ENCODE measurements around the gene TRPM8. TPM values are rescaled to one million over a fixed set of nuclear protein-coding genes. Genes with fewer than 3 reads are reported as not detected.

The TRPM8 gene
- total and polyA plus RNA-seq, 2 of the 13 experiments (the other 11 are each of a cell fraction or from before 2014, with no cell fraction given), result 0.12 TPM; not detected in 1

DNA sequence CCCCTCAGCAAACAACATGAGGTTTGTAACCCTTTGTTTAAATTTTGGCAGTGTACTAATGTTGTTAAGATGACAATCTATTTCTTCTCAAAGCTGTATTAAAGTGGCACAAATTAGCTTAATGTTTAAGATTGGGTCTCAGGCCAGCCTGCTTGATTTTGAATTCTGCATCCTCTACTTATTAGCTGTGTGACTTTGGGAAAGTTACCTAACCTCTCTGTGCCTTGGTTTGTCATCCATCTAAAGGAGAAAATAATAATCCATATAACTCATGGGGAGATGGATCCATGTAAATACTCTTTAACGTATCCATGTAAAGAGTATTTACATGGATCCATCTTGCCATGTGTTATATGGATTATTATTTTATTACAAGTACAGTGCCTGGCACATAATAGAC lies 2.1 kb downstream of the TRPM8 start:
- no TSS peak for BruUV-seq (replicated peaks)
- FAIRE-seq (no peak), DNase-seq (ENCODE audit: low spot score) (no peak), ATAC-seq (no peak)
- intact Hi-C loops (cut with micrococcal nuclease; ENCODE audit: unreplicated experiment) (no loop called here), in situ Hi-C loops (cut with HindIII; ENCODE audit: extremely low pct_ligation_motif_present, low pct_unique_long_range_greater_than_20kb) (no loop called here)
- H3K9me3 ChIP-seq (ENCODE audit: low read length), result no peaks in the 10 kb centered on the region
- CTCF ChIA-PET (ENCODE audit: low intra/inter-chr PET ratio, low total read pairs), result no interaction called here
- no peak overlapping the region for H3K9ac ChIP-seq (ENCODE audit: insufficient read depth, low read depth, low read length)
- H3K27me3 ChIP-seq (ENCODE audit: control insufficient read depth in 1 of 2, insufficient read depth in 2 of 2, low read length in 2 of 2), result peaks cover 0 to 5% of the 10 kb centered on the region in 2 experiments; a peak in 3 of 5 replicates
- no peak overlapping the region for H3K4me3 ChIP-seq (replicated peaks in 1 of 3; ENCODE audit: insufficient read depth in 1 of 3, low read depth in 2 of 3, low read length in 3 of 3)
- no peak overlapping the region for H3K27ac ChIP-seq (ENCODE audit: extremely low read length, insufficient read depth, low read length)
- TF ChIP-seq EHMT2 (IDR thresholded peaks at IDR 0.05; ENCODE audit: borderline replicate concordance, low read depth, low read length) (no peak), MAX (IDR thresholded peaks at IDR 0.05) (no peak), ZNF768 (CRISPR knock-in tag; IDR thresholded peaks at IDR 0.05) (peak; percentile 29; the same call in 1 of the 2 replicates), ZNF317 (CRISPR knock-in tag; IDR thresholded peaks at IDR 0.05) (no peak), HDAC6 (IDR thresholded peaks at IDR 0.05; ENCODE audit: low read depth, low read length) (no peak), ZNF280D (CRISPR knock-in tag; IDR thresholded peaks at IDR 0.05) (no peak), ZNF496 (CRISPR knock-in tag; IDR thresholded peaks at IDR 0.05; ENCODE audit: insufficient replicate concordance) (no peak)
- TF ChIP-seq, protein P1, sequence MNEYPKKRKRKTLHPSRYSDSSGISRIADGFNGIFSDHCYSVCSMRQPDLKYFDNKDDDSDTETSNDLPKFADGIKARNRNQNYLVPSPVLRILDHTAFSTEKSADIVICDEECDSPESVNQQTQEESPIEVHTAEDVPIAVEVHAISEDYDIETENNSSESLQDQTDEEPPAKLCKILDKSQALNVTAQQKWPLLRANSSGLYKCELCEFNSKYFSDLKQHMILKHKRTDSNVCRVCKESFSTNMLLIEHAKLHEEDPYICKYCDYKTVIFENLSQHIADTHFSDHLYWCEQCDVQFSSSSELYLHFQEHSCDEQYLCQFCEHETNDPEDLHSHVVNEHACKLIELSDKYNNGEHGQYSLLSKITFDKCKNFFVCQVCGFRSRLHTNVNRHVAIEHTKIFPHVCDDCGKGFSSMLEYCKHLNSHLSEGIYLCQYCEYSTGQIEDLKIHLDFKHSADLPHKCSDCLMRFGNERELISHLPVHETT (CRISPR knock-in tag; conservative IDR thresholded peaks at IDR 0.05), result no peak
- no peaks in the 10 kb centered on the region for H3K4me1 ChIP-seq (ENCODE audit: insufficient read depth, low read length)
- H3K36me3 ChIP-seq (replicated peaks in 1 of 2; ENCODE audit: control insufficient read depth in 1 of 2, insufficient read depth in 2 of 2, low read length in 2 of 2), result no peaks in the 10 kb centered on the region
- no peak overlapping the region for H2AFZ ChIP-seq (ENCODE audit: low read length)
- POLR2A ChIA-PET, result no interaction called here
- H3K4me2 ChIP-seq (ENCODE audit: low read depth, low read length), result no peak overlapping the region
- H3K79me2 ChIP-seq (ENCODE audit: insufficient read depth, low read length), result no peaks in the 10 kb centered on the region
- no peaks in the 10 kb centered on the region for H4K20me1 ChIP-seq (ENCODE audit: insufficient read depth, low read length)
- 0% methylated on average over 1 of the region's 1 CpG for WGBS (ENCODE audit: low lambda C conversion rate)
